Sigmoid colon (tissue), 4 donors: ENCODE data around the gene ETS1.

Source experiments
- EP300 ChIP-seq, 4 donors: sonication (generic); formaldehyde crosslinking; IDR thresholded peaks; one replicate each; pipeline ENCODE4 v1.6.1; 2017; ENCODE audit warnings: antibody characterized with exemption in 4 of 4
- POLR2A ChIP-seq, 2 donors: fragments of 450-650 bp; IDR thresholded peaks; one replicate each; pipeline ENCODE4 v1.6.1; 2016; ENCODE audit warnings: antibody characterized with exemption in 2 of 2, mild to moderate bottlenecking in 2 of 2, moderate library complexity in 2 of 2
- POLR2AphosphoS5 ChIP-seq, 4 donors: sonication (generic); formaldehyde crosslinking; IDR thresholded peaks; one replicate each; pipeline ENCODE4 v1.6.1; 2017; ENCODE audit warnings: antibody characterized with exemption in 4 of 4
- TF ChIP-seq, protein P1 (sequence below), 4 experiments: fragments of 450-650 bp in 3 of 4; fragments of 200-600 bp in 1 of 4; IDR thresholded peaks; one replicate each; pipeline ENCODE4 v1.5.1; 2016 to 2019; ENCODE audit warnings: antibody characterized with exemption in 4 of 4, mild to moderate bottlenecking in 3 of 4, moderate library complexity in 2 of 4

DNA sequence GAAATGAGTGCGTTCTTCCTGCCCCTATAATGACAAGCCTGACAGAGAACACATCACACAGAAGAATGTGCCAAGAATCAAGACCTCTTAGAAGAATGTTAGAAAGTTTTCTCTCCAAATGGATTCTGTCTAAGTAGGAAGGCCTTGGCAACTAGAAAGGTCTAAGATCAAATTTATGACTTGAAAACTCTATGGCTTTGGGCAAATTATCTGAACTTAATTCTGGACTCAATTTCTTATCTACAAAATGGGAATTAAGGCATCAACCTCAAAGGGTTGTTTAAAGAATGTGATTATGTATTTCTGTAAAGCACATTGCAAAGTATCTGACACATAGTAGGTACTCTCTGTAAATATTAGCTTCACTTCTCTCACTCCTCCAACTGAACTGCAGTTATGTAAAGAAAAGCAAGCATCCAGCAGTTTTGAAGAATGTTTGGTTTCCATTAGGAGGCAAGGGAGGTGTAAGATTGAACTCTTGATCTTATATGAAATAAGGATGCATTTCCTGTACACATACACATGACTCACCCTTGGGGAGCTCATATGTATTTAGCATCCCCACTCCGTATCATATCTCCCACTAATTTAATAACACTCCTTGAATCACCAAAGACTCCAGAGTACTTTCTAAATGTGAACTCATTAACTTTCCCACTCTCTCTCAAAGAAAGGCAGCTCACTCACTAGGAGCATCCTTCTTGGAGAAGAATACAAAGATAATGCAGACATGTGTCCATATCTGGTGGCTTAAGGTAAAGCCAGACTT, 77.6 kb downstream of the ETS1 start:
- no peak for TF ChIP-seq POLR2A (IDR thresholded peaks at IDR 0.05)
- no peak for TF ChIP-seq POLR2AphosphoS5 (IDR thresholded peaks at IDR 0.05)
- TF ChIP-seq, protein P1, sequence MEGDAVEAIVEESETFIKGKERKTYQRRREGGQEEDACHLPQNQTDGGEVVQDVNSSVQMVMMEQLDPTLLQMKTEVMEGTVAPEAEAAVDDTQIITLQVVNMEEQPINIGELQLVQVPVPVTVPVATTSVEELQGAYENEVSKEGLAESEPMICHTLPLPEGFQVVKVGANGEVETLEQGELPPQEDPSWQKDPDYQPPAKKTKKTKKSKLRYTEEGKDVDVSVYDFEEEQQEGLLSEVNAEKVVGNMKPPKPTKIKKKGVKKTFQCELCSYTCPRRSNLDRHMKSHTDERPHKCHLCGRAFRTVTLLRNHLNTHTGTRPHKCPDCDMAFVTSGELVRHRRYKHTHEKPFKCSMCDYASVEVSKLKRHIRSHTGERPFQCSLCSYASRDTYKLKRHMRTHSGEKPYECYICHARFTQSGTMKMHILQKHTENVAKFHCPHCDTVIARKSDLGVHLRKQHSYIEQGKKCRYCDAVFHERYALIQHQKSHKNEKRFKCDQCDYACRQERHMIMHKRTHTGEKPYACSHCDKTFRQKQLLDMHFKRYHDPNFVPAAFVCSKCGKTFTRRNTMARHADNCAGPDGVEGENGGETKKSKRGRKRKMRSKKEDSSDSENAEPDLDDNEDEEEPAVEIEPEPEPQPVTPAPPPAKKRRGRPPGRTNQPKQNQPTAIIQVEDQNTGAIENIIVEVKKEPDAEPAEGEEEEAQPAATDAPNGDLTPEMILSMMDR (IDR thresholded peaks at IDR 0.05): no peak
- no peak for TF ChIP-seq EP300 (IDR thresholded peaks at IDR 0.05)
